ENCODE measurements around the gene POU2F2.

Gene POU2F2

DNA sequence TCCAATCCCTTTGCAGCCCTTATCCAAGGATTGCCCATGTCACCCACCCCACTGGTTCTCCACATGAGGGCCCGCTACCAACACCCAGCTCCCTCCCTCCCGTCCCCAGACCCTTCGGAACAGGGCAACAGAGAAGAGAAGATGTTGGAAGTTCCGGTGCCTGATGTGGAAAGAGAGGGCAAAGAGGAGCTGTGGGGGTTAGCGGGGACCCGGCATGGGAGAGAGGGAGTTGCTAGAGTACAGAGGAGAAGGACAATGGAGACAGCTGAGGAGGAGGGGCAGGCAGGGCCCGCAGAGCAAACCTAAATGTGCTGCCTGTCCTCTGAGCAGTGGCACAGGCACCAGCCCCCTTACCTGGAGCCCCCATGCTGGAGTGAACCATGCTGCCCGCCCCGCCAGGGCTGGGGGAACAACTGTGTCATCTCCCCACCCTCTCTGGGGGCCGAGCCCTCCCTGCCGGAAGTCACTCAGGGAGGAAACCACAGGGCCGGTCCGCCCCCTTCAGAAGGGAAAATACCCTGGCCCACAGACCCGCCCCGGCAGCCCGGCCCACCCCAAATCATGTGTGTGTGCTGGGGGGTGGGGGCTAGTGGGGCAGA, at the start of gene POU2F2:
TSS of gene POU2F2 (minus strand) at position 417 of the 599 bp plus-strand sequence. CDS start at position 382, 35 bp downstream.
- no peak for DNase-seq

DNA sequence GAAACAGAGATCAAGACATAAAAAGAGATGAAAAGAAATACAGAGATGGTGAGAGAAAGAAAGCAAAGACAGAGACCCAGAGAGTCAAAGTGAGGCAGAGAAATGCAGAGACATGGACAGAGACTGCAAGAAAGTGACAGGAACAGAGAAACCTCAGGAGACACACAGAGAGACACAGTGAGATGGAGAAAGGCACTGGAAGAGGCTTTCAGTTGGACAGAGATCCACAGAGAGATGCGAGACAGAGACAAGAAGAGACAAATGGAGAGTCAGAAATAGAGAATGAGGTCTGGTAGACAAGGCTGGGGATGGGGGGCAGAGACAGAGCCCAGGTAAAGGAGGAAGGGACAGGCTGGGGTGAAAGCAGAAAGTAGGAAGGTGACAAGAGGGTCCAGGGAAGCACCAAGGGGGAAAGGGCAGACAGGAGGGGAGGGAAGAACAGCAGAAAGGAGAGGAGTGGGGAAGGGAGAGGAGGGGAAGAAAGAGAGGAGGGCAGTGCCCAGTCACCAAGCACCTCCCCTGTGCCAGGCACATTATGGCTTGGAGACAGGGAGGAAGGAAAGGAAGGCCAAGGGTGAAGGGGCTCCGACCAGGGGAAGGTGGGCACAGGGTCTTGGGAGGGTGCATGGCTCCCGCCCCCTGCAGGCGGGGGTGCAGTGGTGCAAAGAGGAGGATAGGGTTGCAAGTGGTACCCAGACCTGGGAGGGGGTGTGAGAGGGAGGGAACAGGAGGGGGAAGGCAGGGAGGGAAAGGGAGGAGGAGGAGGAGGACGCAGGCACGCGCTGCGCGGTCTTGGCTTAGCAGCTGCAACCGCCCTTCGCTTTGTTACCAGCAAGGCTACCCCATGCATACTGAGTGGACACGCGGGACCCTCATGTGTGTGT, 46.8 kb upstream of the POU2F2 start:
- no peak for DNase-seq

DNA sequence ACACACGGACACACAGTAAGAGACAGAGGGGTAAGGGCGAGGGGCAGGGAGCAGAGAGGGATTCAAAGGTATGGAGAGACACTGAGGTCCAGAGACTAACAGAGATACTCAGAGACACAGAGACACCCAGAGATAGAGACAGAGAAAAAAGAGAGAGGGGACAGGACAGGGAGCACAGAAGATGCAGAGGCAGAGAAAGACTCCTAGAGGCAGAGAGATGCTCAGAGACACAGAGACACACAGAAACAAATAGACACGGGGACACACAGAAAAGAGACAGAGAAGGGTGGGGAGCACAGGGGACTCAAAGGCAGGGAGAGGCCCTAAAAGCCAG, 45.4 kb upstream of the POU2F2 start:
- DNase-seq = no peak

DNA sequence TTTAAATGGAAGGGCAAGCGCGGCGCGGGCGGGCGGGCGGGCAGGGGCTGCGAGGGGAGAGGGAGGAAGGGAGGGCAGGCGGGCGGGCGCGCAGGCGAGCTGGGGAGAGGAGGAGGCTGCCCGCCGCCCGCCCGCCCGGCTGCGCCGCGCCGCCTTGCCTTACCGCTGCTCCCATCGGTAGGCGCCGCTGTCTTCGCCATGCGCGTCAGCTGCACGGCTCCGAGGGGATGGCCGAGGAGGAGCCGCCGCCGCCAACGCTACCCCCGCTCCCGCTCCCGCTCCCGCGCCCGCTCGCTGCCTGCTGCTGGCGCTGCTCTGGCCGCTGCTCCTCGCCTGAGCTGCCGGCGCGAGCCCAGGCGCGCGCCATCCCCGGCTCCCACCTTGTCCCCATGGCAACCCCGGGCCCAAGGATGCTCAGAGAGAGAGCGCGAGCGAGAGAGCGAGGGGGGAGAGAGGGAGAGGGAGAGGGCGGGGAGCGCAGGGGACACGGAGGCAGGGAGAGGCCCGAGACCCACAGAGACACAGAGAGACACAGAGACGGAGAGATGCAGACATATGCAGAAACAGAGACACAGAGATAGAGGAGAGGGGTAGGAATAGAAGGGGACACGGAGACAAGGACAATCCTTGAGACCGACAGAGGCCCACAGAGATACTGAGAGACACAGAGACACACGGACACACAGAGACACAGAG, 44.9 kb upstream of the POU2F2 start:
- peak; percentile 62 for DNase-seq

DNA sequence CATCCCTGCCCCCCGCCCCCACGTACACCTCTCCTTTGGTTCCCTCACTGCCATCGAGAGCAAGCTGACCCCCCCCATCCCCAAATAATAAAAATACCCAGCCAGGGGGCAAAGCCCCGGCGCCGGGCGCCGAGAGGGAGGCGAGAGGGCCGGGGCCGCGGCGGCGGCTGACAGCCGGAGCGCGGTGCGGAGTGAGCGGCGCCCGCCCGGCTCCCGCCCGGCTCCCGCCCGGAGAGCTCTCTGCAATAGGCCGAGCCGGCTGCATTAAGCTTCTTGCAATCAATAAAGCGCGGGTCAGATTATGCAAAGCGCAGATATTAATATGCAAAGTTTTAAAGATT, 44.4 kb upstream of the POU2F2 start:
- DNase-seq = no peak

DNA sequence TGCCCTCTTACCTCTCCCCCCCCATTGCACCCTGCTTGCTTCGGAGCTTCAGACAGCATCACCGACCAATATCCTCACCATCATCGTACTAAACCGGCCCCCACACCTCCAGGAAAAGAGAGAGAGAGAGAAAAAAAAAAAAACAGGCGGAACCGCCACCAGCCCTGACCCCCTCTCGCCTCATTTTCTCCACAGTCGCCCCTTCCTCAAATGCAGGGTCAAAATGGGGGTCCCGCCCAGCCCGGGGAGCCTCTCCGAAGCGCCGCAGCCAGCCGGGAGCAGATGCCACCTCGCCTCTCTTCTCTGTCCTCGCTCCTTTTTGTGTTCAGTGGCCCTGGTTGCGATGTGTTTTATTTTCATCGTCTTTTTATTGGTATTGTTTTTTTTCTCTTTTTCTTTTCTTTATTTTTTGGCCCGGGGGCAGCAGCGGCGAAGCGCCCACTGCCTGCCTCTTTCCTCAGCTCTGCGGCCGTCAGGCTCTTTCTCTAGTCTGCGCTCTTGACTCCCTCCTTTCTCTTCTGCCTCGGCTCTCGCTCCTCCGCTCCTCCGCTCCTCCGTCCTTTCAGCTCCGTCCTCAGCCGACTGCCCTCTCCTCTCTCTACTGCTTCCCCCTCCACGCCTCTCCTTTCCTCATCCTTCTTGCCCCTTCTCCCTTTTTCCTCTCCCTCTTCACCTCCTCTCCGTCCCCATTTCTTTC, 43.9 kb upstream of the POU2F2 start:
- no peak for DNase-seq

DNA sequence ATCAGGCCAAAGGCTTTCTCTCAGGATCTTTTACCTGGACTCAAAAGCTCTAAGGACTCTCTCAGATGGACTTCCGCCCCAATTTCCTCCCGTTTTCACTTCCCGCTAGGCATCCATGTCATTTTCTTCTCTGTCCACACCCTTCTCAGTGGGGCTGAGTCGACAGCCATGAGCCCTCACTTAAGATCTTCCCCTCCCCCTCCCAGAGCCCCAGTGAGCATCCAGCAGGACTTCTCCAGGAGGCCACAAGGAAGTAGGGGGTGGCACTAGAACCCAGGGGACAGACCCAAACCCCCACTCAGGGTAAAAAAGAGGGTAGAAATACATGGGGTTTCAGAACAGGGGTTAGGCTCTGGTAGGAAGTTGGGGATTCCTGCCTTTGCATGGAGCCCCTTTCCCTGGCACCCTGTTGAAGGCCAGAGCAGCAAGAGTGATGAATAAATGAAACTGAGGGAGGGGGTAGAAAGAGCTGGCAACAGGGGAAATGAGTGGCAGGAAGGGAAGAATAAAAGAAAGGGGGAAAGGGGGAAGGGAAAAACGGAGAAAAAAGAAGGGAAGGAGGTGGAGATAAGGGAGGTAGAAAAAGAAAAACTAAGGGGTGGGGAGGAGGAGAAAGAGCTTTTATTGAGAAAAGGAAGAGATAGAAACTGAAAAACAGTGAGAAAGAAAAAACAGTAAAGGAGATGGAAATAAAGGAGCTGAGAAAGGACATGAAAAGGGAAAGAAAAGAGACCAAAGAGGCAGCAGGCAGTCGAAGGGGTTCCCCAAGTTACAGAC, 42.9 kb upstream of the POU2F2 start:
- no peak for DNase-seq

DNA sequence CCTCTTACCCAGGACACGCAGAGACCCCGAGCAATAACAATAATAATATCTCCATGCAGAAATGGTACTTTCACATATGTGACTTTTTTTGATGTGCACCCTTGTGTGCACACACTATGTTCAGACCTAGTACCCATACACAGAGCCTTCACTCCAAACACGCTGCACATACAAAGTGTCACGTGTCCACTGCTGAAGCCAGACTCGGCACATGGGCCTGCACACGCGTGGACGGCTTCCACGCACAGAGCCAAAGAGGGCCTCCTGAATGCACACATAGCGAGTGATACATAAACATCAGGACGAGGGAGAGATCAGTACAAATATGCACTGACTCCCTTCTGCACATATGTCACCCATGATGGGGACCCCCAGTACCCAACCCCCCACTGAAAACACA, 41.9 kb upstream of the POU2F2 start:
- no peak for DNase-seq

DNA sequence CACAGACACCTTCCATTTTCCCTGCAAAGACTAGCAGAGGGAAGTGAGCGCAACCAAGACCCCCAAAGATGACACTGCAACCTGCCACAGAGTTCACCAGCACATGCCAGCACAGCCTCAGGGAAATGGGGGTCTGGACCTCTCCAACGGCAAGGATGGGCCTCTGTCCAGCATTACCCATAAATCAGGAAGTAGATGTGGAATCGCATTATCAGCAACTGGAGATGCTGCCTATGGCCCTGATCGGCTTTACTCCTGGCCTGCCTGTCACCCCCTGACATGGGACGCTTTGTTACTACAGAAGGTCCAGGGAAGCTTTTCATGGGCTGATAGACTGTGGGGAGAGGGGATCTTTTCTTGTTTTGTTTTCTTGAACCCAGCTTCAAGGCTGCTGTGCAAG, 41.4 kb upstream of the POU2F2 start:
- DNase-seq = no peak

DNA sequence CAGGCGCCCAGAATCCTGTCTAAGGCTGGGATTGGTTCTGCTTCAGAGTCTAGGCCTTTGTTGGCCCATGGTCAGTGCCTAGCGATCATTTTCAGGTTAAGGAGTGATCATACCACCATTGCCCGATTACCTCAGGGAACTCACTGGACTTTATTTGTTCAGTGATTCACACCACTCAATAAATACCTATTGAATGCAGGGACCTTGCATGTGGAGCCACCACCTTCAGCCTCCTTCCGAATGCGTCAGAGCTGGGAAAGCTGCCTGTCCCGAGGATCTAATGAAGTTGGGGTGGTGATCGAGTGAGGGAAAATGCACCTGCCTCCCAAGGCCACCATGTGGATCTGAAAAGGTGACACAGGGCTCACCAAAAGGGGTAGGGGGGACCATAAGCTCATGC, 40.0 kb upstream of the POU2F2 start:
- DNase-seq = no peak

DNA sequence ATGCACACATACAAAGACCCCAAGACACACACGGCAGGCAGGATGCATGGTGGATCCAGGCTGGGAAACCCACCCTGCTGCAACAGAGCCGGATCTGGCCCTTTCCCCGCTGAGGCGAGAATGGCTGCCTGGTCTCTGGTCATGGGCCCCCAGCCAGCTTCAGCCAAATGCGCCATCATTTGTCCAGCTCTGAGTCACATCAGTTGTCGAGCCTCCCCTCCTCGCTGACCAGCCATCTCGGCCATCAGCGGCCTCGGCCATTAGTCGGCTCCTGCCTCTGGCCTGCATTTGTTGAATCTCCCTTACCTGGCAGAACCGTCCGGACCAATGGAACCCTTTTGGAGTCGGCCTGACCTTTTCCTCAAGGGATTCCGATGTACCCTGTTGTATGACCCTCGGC, 38.5 kb upstream of the POU2F2 start:
- DNase-seq = no peak

DNA sequence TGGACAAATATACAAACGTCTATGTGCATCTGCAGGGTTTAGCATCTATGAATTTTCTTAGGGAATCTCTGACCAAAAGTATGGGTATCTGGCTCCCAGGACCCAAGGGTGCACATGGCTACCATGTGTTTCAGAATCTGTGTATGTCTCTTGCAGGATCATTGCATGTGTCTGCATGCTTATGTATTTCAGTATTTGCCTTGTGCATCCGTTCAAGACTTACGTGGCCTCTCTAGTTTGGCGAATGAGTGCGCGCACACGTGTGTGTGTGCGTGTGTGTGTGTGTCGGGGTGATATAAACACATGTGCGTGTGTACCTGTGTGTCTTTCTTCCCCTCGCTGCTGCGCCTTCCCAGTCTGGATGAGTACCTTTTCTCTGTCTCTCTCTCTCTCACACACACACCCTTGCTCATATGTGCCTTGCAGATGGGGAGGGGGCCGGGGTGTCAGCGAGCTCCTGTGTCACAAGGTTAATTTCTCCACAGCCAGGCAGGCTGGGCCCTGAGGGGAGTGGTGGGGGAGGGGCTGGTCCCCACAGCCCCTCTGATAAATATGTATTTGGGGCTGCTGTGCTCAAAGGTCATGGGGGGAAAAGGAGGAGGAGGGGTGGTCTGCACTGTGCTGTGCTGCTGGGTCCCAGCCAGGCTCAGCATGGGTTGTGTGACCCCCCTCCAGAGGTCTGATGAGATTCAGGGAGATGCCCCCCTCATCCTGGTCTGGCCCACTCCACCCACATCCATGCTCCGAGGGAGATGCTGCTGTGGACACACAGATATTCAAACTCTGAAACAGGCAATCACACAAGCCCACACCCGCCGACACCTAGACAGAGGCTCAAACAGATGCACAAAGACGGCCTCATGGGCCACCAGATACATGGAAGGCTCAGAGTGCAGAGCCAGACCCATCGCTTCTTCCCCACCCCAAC, 37.5 kb upstream of the POU2F2 start:
- no peak for DNase-seq

DNA sequence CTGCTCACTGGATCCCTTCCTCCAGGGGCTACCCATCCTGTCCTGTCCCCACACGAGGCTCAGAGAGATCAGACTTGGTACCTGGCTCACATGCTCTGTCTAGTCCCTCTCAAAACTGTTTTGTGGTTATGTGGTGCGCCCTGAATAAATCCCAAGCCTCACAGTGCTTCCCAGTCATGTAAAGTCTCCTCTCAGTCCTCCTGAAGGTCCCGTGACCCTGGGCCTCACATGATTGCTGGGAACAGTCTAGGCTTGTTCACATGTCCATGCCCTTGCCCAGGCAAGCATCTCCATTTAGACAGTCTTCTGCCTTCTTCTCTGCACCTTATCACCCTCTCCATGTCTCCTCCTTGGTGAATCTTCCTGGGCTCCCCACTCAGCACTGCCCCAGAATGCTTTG, 36.0 kb upstream of the POU2F2 start:
- no peak for DNase-seq

DNA sequence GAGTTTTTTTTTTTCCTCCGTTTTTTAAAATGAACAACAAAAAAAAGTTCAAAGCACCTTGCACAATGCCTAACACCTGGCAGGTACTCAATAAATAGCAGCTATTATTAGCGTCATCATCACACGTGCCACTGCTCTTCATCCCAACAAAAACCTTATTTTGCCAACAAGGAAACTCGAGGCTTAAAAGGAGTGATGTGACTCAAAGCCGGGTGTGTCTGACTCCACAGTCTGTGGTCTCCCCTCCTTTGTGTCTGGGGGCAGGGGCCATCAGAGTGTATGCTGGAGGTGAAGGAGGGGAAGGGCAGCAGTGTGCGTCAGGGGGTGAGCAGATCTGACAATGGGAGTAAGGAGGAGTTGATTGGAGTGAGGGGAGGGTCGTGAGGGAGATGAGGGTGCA, 34.1 kb upstream of the POU2F2 start:
- no peak for DNase-seq

DNA sequence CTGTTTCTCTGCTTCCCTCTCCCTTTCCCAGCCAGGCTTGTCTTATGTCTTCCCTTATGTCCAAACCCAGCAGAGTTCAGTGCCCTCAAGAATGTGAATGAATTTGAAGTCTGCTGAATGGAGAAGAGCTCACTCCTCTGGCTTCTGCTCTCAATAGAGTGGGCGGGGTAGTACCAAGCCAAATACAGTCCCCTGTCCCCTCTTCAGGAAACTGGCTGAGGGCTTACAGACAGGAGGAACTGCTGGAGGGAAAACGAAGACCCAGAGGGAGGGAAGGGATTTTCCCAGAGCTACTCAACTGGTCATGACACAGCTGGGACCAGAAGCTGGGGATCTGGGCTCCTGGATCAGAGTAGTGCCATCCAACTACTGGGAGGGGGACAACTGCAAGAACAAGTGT, 32.9 kb upstream of the POU2F2 start:
- no peak for DNase-seq

DNA sequence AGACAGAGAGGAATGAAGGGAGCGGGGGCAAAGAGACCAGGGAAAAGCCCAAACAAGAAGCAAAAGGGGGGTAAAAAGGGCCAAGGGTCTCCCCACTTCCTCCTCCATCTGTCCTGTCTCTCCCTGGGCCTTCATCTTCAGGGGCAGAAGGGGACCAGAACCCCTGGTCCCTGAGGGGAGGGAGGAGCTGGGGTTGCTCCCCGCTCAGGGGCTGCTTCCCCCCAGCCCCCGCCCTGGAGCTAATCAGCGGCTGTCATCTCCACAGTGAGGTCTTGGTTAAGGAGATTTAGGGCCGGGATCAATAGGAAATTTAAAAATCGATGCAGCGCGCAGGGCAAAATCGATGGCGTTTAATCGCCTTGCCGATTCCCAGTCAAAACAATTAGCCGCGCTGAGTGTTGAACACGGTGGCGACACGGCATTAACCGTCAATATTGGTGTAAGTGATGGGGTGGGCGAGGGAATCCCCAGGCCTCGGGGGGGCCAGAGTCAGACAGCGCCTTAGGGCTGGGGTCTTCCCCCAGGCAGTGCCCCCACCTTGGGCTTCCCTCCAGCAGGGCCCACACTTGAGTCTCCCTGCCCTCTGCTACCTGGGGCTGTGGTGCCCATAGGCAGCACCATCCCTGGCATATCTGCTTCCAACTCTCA, 29.5 kb upstream of the POU2F2 start:
- DNase-seq = no peak

DNA sequence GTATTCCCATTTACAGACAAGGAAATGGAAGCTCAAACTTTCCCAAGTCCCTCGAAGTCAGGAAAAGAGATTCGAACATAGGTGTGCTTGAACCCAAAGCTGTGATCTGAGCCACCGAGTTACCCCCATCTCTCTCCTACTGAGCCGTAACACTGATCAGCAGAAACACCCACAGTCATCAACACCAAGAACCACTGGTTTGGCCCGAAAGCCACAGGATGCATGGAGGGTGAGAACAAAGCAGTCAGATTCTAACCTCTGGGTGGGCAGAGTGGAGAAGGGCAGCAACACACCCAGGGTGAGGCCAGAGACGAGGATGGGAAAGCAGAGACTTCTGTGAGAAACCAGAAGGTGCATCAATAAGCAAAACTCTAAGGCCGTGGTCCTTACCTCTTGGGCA, 27.7 kb upstream of the POU2F2 start:
- DNase-seq = no peak

DNA sequence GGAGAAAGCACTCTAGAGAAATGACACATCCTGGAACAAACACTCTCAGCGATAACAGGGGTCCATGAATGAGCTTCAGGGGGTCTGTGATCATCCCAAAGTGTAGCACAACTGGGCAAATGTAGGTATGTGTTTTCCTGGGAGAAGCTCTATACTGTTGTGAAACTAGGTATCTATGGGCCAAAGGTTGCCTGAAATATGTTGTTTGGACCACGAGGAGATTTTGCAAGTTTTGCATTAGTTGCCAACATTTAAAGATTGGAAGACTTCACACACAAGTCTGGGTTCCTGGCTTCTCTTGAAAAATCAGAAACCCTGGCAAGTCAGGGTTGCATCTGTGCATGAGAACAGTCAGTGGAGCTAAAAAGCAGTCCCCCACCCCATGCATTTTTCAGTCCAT, 26.7 kb upstream of the POU2F2 start:
- DNase-seq = no peak

DNA sequence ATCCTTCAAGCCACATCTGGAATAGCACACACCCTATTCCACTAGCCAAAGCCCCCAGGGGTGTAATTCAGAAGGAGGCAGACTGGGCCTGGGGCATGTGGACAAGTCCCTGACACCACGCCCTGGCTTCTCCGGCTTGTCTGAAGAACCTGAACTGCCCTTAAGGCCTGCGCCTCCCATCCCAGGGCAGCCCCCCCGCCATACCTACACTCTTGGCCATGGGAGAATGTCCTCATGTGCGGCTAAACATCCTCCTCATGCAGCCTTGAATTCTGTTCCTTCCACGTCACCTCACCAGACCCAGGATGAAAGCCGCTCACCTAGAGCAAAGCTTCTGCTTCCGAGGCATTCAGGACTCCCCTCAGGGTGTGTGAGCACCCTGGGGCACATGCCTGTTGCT, 24.3 kb upstream of the POU2F2 start:
- DNase-seq = no peak

DNA sequence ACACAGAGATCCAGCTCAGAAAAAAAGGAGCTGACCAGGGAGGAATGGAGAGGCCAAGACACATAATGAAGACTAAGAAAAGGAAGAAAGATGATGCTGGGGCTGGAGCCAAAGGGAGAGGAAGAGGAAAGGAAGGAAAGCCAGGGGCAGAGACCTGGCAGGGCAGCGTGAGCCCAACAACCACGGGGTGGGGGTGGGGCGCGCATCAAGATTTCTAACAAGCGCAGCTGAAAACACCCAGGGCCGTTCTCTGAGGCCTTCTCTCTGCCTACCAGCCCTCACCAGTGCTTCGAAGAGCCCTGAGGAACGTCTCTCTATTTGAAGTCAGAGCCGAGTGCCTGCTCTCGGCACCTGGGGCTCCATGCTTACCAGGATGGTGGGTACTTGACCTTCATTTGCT, 23.6 kb upstream of the POU2F2 start:
- no peak for DNase-seq

Measured in 8988T (cell line).